GM19193 (cell line): ENCODE measurements around the gene DEPP1.

Experiments used
- POLR2A ChIP-seq: IDR thresholded peaks from 4 replicates; pipeline ENCODE4 v1.6.1; 2011; ENCODE audit not compliant: insufficient read depth, insufficient read length; ENCODE audit errors: extremely low read depth

DEPP1 gene

GRCh38 chr10:44976352-44977198 is 2.0 kb downstream of the DEPP1 start:
- no peak for TF ChIP-seq POLR2A

GRCh38 chr10:44975431-44976331 is 2.9 kb downstream of the DEPP1 start:
- TF ChIP-seq POLR2A: no peak

GRCh38 chr10:44974628-44975430 is 3.8 kb downstream of the DEPP1 start:
- peak; percentile 55 for TF ChIP-seq POLR2A

GRCh38 chr10:44974082-44974627 is 4.5 kb downstream of the DEPP1 start:
- TF ChIP-seq POLR2A: no peak

DNA sequence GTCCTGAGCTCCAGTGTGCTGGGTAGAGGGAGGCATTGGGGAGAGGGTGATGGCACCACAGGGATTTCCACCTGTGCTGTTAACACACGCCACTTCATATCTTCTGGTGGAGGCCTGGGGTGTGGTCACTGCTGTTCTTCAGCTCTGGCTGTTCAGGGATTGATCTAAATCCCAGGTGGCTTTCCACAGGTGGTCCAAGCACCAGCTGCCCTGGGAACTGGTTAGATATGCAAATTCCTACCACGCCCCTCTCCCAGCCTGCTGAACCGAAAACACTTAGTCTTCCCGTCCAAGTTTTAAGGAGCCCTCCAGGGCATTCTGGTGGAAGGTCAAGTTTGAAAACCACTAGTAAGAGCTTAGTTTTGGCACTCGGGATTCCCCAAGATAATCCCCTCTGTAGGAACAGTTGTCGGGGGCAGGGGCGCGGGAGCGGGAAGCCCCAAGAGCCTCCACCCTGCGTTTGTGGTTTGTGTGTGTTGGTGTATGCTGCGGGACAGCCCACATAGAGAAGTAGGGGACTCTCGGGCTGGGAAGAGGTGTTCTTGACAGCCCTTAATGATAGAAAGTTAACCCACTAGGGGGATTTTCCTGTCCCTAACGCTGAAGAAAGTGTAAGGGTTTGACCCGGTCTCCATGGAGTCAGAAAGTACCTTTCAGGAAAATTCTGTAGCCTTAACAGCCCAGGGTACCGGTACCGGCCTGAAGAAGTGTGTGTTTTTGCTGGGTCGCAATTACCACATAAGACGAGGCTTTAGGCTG is 5.1 kb downstream of the DEPP1 start:
- no peak for TF ChIP-seq POLR2A

GRCh38 chr10:44972874-44973306 is 5.7 kb downstream of the DEPP1 start:
- no peak for TF ChIP-seq POLR2A

DNA sequence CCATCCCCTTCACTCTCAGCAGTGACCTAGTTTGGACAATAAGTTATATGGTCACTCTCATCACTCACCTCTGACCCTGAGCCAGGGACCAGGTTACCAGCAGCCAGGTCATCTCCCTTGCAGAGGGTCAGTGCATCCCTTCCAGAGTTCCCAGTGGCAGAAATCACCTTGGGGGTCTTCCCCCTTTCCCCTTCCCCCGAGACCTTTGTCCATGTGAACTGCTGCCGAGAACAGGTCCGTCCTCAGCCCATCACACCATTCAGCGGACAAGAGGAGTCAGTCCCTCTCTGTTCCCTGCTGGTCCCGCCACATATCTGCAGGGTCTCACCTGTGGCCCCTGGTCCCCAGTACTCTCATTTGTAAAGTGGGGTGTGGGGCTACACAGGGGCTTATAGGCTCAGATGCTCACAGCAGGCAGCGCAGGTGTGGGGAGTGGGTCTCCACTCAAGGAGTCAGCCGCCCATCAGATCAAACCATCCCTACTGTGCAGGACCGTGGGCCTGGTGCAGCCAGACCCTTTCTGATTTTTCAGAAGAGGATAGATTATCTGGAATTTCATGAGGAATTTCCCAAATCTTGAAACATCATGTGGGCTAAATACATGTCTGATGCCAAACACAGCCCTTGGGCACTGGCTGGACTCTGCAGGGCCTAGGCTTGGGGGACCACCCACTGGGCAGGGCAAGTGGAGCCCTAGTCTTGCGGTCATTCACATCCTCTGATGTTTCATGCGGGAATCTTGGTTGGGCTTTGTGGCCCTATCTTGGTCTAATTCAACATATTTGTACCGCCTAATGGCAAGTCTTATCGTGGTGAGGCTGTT is 6.5 kb downstream of the DEPP1 start:
- TF ChIP-seq POLR2A: no peak

DNA sequence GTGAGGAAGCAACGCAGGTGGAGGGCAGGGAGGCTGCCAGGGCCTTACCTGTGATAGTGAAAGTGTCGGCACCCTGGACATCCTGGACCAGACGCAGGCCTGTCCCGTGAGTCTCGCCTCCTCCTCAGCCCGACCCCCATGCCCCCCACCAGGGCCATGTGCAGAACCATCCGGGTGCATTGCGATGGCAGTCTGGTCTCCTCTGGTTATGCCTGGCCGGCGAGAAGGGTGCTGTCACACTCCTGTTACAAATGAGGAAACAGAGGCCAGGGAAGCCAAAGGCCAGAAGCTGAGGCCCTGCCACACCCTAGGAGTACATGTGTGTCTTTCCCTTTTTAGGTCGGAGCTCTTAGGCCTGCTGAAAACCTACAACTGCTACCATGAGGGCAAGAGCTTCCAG is 7.2 kb downstream of the DEPP1 start:
- TF ChIP-seq POLR2A: no peak

DNA sequence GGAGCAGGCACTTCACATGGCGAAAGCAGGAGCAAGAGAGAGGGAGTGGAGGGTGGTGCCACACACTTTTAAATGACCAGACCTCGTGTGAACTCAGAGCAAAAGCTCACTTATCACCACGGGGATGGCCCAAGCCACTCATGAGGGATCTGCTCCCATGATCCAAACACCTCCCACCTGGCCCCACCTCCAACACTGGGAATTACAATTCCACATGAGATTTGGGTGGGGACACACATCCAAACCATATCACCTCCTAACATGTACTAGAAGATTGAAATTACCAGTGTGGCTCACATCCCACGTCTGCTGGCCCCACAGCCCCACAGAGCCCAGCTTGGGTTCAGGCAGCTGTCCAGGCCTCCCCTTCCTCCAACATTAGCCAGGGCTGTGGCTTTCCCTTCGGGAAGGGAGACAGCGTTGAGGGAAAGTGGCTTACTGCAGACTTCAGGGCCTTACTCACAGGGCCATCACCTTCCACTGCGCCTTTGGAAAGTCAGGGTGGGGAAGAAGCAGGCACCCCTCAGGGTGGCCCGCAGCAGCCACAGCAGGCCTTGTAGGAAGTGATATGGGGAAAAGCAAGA is 7.7 kb downstream of the DEPP1 start:
- TF ChIP-seq POLR2A: no peak

DNA sequence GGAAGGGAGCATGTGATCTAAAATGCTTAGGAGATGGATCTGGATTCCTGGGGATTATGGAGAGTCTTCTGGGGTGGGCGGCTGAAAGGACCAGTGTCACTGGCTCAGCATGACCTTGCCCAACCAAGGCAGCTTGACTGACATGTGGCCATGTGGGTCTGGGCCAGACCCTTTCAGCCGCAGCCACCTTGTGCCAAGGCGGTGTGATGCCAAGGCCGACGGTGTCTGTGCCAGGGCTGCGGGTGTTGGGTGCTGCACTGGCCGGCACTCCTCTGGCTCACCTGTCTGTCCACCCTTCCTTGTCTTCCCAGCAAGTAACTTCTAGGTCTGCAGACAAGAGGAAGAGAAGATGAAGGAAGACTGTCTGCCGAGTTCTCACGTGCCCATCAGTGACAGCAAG is 8.8 kb downstream of the DEPP1 start:
- no peak for TF ChIP-seq POLR2A

DNA sequence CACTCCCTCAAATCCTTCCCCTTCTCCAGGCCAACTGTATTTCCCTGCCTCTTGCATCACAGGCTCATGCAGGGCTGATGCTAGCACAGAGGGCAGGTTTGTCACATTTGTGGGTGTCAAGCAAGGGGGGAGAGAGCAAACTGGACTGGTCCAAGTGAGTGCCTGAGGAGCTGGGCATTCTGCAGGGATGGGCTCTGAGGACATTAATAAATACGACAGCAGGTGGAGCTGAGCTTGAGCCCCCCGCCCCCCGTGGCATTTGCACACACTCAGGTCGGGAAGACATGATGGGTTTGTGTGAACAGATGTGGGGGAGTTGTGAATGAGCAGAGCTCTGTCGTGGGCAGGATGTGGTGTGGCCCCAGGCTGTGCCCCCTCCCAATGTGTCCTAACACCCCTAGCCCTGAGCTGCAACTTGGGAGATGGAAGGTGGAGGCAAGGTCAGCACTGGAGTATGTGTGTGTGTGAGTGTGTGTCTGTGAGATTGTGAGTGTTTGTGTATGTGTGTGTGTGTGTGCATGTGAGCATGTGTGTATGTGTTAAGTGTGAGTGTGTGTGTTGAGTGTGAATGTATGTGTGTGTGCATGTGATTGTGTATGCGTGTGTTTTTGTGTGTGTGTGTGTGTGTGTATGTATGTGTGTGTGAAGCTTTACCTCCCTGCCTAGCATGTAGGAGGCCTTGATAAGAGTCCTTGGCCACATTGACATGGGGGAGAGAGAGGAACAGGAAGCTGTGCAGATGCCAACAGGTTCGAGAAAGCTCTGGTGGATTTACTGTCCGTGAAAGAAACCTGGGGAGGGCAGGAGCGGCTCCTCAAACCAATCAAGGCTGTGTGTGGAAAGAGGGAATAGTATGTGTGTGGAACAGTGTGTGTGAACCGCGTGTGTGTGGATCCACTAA is 9.9 kb downstream of the DEPP1 start:
- TF ChIP-seq POLR2A: no peak

DNA sequence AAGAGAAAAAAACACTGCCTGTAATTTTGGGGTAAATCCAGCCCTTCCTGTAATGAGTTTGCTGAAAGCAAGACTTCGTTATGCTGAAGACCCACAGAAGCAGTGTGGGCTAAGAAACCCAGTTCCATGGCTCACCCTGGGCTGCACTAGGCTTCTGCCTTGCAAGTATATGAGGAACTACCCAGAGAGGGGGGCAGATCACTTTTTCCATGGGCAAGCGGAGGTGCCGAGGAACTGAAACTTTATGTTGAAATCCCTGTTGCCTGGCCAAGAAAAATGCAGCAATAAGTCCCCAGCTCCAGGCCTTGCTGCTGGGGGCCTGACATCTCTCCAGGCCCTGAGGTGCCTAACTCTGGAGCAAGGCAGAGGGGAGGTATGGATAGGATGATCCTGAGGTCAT is 10.5 kb downstream of the DEPP1 start:
- TF ChIP-seq POLR2A: no peak

- TF ChIP-seq POLR2A: no peak
These were observed 11.0 kb downstream of the DEPP1 start for GRCh38 chr10:44967616-44968015.
